Fibroblast of peridontal ligament (primary cell): ENCODE data around the gene SETD3.

Source experiments
- DNase-seq: peaks from one replicate; pipeline ENCODE4 v3.0.0-alpha.2; 2010; ENCODE audit errors: extremely low read depth

SETD3 gene

GRCh38 chr14:99516871-99517642 is 36.4 kb upstream of the SETD3 start:
- no peak for DNase-seq

- DNase-seq: no peak
Measured at GRCh38 chr14:99516156-99516870, 35.7 kb upstream of the SETD3 start.

GRCh38 chr14:99515301-99516155 is 34.9 kb upstream of the SETD3 start:
- no peak for DNase-seq

- no peak for DNase-seq
Measured at GRCh38 chr14:99514552-99515300, 34.1 kb upstream of the SETD3 start.

- DNase-seq: no peak
Measured at GRCh38 chr14:99513946-99514551, 33.4 kb upstream of the SETD3 start.

- no peak for DNase-seq
Measured at GRCh38 chr14:99513183-99513694, 32.6 kb upstream of the SETD3 start.

GRCh38 chr14:99512571-99513182 is 32.0 kb upstream of the SETD3 start:
- DNase-seq: no peak

- no peak for DNase-seq
Measured at GRCh38 chr14:99512110-99512449, 31.4 kb upstream of the SETD3 start.

GRCh38 chr14:99511421-99512109 is 30.9 kb upstream of the SETD3 start:
- DNase-seq: peak; percentile 74

- no peak for DNase-seq
Measured at GRCh38 chr14:99510556-99511139, 30.0 kb upstream of the SETD3 start.

- no peak for DNase-seq
Measured at GRCh38 chr14:99509871-99510555, 29.4 kb upstream of the SETD3 start.

GRCh38 chr14:99508896-99509629 is 28.4 kb upstream of the SETD3 start:
- no peak for DNase-seq

GRCh38 chr14:99507860-99508640 is 27.4 kb upstream of the SETD3 start:
- no peak for DNase-seq

GRCh38 chr14:99506276-99506675 is 25.6 kb upstream of the SETD3 start:
- DNase-seq: no peak

GRCh38 chr14:99505089-99505488 is 24.4 kb upstream of the SETD3 start:
- DNase-seq: no peak

GRCh38 chr14:99503848-99504453 is 23.3 kb upstream of the SETD3 start:
- no peak for DNase-seq

GRCh38 chr14:99502989-99503421 is 22.3 kb upstream of the SETD3 start:
- no peak for DNase-seq
